ENCODE measurements around the gene GIGYF2.

The GIGYF2 gene

GRCh38 chr2:232749331-232749730 lies 52.2 kb downstream of the GIGYF2 start:
- TF ChIP-seq CREB5 (CRISPR knock-in tag; IDR thresholded peaks at IDR 0.05; ENCODE audit: low read depth), result no peak
- TF ChIP-seq CSDC2 (CRISPR knock-in tag; IDR thresholded peaks at IDR 0.05), result no peak
- TF ChIP-seq PPARA (CRISPR knock-in tag; IDR thresholded peaks at IDR 0.05; ENCODE audit: borderline replicate concordance), result no peak
- TF ChIP-seq SNAI2 (CRISPR knock-in tag; IDR thresholded peaks at IDR 0.05), result no peak
- TF ChIP-seq TOX (CRISPR knock-in tag; IDR thresholded peaks at IDR 0.05; ENCODE audit: borderline replicate concordance), result no peak
- TF ChIP-seq RARB (CRISPR knock-in tag; IDR thresholded peaks at IDR 0.05), result no peak
- no peak for TF ChIP-seq POU6F1 (CRISPR knock-in tag; IDR thresholded peaks at IDR 0.05; ENCODE audit: borderline replicate concordance, low read depth)
- no peak for TF ChIP-seq ZNF70 (CRISPR knock-in tag; IDR thresholded peaks at IDR 0.05)
- no peak for TF ChIP-seq ESRRG (CRISPR knock-in tag; IDR thresholded peaks at IDR 0.05)
- no peak for TF ChIP-seq ZC3H10 (CRISPR knock-in tag; IDR thresholded peaks at IDR 0.05)
- TF ChIP-seq CSRNP3 (CRISPR knock-in tag; IDR thresholded peaks at IDR 0.05), result no peak
- TF ChIP-seq ZNF565 (CRISPR knock-in tag; conservative IDR thresholded peaks at IDR 0.05; ENCODE audit: low read depth), result no peak
- TF ChIP-seq ARNTL (CRISPR knock-in tag; IDR thresholded peaks at IDR 0.05; ENCODE audit: borderline replicate concordance, low read depth), result no peak
- ATAC-seq, result no peak

DNA sequence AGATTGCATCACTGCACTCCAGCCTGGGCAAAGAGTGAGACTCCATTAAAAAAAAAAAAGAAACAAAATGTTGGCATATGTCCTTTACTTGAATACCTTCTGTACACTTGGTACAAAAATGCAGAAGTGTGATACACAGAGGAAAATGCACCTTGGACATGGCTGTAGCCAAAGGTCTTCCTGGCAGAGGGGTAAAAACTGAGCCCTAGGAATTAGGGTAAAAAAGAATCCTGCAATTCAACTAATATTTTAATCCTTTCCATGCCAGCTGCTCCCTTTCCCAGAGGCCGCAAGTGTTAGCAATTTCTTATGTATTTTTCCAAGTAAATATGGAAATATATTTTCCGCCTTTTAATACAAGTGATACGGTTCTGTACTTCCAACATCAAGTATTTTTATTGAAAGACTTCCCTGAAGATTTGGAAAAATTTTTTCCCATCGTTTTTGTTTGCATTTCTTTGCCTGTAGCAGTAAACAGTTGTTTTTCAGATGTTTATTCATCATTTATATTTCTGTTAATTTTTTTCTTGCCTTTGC lies 53.1 kb downstream of the GIGYF2 start:
- TF ChIP-seq CREB5 (CRISPR knock-in tag; IDR thresholded peaks at IDR 0.05; ENCODE audit: low read depth), result no peak
- no peak for ATAC-seq

- ATAC-seq, result no peak
- TF ChIP-seq ARNTL (CRISPR knock-in tag; IDR thresholded peaks at IDR 0.05; ENCODE audit: borderline replicate concordance, low read depth) (no peak), ZFP30 (CRISPR knock-in tag; IDR thresholded peaks at IDR 0.05) (no peak), BACH2 (CRISPR knock-in tag; IDR thresholded peaks at IDR 0.05; ENCODE audit: borderline replicate concordance) (no peak), TOX (CRISPR knock-in tag; IDR thresholded peaks at IDR 0.05; ENCODE audit: borderline replicate concordance) (no peak), CREB5 (CRISPR knock-in tag; IDR thresholded peaks at IDR 0.05; ENCODE audit: low read depth) (no peak), RARB (CRISPR knock-in tag; IDR thresholded peaks at IDR 0.05) (no peak), CSDC2 (CRISPR knock-in tag; IDR thresholded peaks at IDR 0.05) (no peak), TCF4 (CRISPR knock-in tag; IDR thresholded peaks at IDR 0.05; ENCODE audit: borderline replicate concordance) (no peak), ZNF70 (CRISPR knock-in tag; IDR thresholded peaks at IDR 0.05) (no peak), ZNF8 (CRISPR knock-in tag; IDR thresholded peaks at IDR 0.05) (no peak)
These were observed 60.8 kb downstream of the GIGYF2 start for GRCh38 chr2:232757905-232758304.

DNA sequence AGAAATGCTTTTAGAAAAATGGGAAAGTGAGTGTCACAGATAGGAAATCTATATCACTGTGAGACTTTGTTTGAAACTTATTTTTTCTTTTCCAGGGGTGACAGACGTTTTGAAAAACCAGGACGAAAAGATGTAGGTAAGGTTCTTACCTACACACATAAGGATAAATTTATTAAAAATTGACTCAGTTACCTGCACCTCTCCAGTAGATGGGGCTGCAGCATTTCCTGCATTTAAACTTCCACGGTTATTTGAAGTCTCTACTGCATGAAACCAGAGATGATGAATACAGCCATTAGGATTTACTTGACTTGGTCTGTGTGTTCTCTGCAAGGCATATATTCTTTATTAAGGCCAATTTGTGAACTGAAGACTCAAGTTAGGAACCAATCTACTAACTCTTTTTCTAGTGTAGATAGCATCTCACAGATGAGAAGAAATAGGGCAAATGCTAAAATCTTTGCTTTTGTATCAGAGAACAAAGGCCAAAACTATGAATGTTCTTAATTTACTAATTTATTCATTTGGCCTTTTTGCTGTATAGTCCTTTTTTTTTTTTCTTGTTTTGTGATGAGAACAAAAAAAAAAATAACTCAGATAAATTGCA lies 64.3 kb downstream of the GIGYF2 start:
- ATAC-seq, result peak; percentile 79
- no peak for TF ChIP-seq CREB5 (CRISPR knock-in tag; IDR thresholded peaks at IDR 0.05; ENCODE audit: low read depth)
- no peak for TF ChIP-seq CSDC2 (CRISPR knock-in tag; IDR thresholded peaks at IDR 0.05)
- no peak for TF ChIP-seq ZNF70 (CRISPR knock-in tag; IDR thresholded peaks at IDR 0.05)
- no peak for TF ChIP-seq ESRRG (CRISPR knock-in tag; IDR thresholded peaks at IDR 0.05)

All from SK-N-SH treated with all-trans-retinoic acid at 6 μM for 48 hours (cell line).